ENCODE measurements around the gene TIMMDC1.
"Not testable (repeated sequence)": the region's sequence is repeated elsewhere in the genome, so short reads cannot be mapped to it uniquely, and the experiment has no call there.

Gene TIMMDC1

DNA sequence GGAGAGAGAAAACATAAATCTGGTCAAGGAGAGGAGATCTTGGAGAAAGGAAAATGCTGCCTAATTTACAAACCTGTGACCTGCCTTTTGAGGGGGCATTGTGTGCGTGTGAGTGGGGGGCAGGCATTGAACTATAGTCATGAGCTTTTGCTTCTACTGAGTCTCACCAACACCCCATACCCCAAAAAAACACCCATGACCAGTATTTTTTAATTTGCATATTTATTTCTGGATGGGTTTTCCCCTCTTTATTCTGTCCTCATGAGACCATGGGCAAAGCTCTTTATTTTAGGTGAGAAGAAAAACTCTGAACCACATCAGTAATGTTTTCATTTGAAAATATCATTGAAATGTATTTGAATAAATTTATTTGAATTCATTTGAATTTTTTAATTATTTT, 40.4 kb downstream of the TIMMDC1 start:
- H3K9ac ChIP-seq (ENCODE audit: low read length in 2 of 2): no peak overlapping the region
- no peaks in the 10 kb centered on the region for H3K36me3 ChIP-seq (ENCODE audit: control insufficient read depth in 2 of 2, insufficient read depth in 2 of 2, low read length in 2 of 2)
- no peaks in the 10 kb centered on the region for H3K27me3 ChIP-seq (ENCODE audit: control insufficient read depth in 1 of 2, insufficient read depth in 2 of 2, low read length in 2 of 2)
- H3K4me1 ChIP-seq (ENCODE audit: control insufficient read depth, insufficient read depth, low read length): no peaks in the 10 kb centered on the region
- no peaks in the 10 kb centered on the region for H3K9me3 ChIP-seq (ENCODE audit: control insufficient read depth in 2 of 2, low read length in 2 of 2)
- no peak overlapping the region for H3K4me3 ChIP-seq (ENCODE audit: low read length in 2 of 2)
- no peak overlapping the region for H3K27ac ChIP-seq (ENCODE audit: low read length)

DNA sequence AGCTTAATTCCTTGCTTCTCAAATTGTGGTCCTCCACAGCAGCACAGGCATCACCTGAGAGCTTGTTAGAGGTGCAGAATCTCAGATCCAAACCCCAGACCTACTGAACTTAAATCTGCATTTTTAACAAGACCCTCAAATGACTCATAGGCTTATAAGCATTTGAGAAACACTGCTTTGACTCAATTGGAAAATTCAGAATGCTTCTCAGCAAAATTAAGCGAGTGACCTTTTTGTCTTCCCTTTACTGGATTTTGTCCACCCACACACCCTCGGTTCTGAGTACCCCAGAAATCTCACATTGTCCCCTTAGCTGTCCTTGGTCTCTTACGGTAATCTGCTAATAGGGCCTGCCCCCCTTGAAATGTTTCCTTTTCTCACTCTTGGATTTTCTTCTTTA, 43.2 kb downstream of the TIMMDC1 start:
- Histone ChIP-seq H3K27ac (ENCODE audit: low read length) (no peak overlapping the region), H3K27me3 (ENCODE audit: control insufficient read depth in 1 of 2, insufficient read depth in 2 of 2, low read length in 2 of 2) (no peaks in the 10 kb centered on the region), H3K9ac (ENCODE audit: low read length in 2 of 2) (no peak overlapping the region), H3K4me3 (ENCODE audit: low read length in 2 of 2) (no peak overlapping the region), H3K4me1 (ENCODE audit: control insufficient read depth, insufficient read depth, low read length) (no peaks in the 10 kb centered on the region), H3K9me3 (ENCODE audit: control insufficient read depth in 2 of 2, low read length in 2 of 2) (no peaks in the 10 kb centered on the region), H3K36me3 (ENCODE audit: control insufficient read depth in 2 of 2, insufficient read depth in 2 of 2, low read length in 2 of 2) (no peaks in the 10 kb centered on the region)

DNA sequence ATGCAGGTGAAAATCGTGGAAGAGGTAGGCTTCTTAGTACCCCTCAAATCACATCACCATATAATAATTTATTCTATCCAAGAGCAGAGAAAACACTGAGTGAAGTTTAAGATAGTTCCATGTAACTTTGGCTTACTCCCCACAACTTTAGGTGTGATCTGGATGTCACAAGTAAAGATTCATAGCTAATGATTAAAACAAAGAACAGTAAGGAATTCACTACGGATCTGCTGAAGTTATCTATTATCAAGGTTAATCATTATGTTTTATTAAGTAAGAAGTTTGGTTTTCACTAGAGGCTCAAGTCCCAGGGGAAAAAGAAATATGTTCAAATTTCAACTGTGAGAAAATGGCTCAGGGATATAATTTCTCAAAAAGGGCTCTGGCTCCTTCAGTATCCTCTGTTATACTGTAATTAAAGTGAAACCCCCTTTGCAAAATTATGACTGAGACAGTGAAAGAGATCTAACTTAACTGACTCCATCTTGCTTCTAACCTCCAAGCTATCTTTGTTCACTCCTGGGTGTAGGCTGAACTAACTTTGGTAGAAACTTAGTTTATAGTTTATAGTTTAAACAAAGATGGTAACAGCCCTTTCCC, 43.9 kb downstream of the TIMMDC1 start:
- Histone ChIP-seq H3K4me3 (ENCODE audit: low read length in 2 of 2) (no peak overlapping the region), H3K9ac (ENCODE audit: low read length in 2 of 2) (no peak overlapping the region), H3K36me3 (ENCODE audit: control insufficient read depth in 2 of 2, insufficient read depth in 2 of 2, low read length in 2 of 2) (no peaks in the 10 kb centered on the region), H3K9me3 (ENCODE audit: control insufficient read depth in 2 of 2, low read length in 2 of 2) (no peaks in the 10 kb centered on the region), H3K27ac (ENCODE audit: low read length) (no peak overlapping the region), H3K4me1 (ENCODE audit: control insufficient read depth, insufficient read depth, low read length) (no peaks in the 10 kb centered on the region), H3K27me3 (ENCODE audit: control insufficient read depth in 1 of 2, insufficient read depth in 2 of 2, low read length in 2 of 2) (no peaks in the 10 kb centered on the region)

DNA sequence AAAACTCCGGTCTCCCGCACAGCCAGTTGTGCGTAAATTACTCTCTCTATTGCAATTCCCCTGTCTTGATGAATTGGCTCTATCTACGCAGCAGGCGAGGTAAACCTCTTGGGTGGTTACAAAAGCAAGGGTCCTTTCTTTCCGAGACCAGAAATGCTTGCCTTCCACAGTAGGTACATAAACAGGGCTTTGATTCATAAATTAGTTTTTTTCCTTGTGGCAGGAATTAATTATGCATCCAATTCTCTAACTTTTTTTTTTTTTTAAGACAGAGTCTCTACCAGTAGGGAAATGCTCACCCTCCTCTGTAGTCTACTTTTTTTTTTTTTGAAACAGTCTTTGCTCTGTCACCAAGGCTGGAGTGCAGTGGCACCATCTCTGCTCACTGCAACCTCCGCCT, 44.8 kb downstream of the TIMMDC1 start:
- no peaks in the 10 kb centered on the region for H3K4me1 ChIP-seq (ENCODE audit: control insufficient read depth, insufficient read depth, low read length)
- no peak overlapping the region for H3K9ac ChIP-seq (ENCODE audit: low read length in 2 of 2)
- no peaks in the 10 kb centered on the region for H3K27me3 ChIP-seq (ENCODE audit: control insufficient read depth in 1 of 2, insufficient read depth in 2 of 2, low read length in 2 of 2)
- no peaks in the 10 kb centered on the region for H3K9me3 ChIP-seq (ENCODE audit: control insufficient read depth in 2 of 2, low read length in 2 of 2)
- H3K36me3 ChIP-seq (ENCODE audit: control insufficient read depth in 2 of 2, insufficient read depth in 2 of 2, low read length in 2 of 2): no peaks in the 10 kb centered on the region
- H3K4me3 ChIP-seq (ENCODE audit: low read length in 2 of 2): no peak overlapping the region
- H3K27ac ChIP-seq (ENCODE audit: low read length): no peak overlapping the region

- Histone ChIP-seq H3K9me3 (ENCODE audit: control insufficient read depth in 2 of 2, low read length in 2 of 2) (no peaks in the 10 kb centered on the region), H3K27me3 (ENCODE audit: control insufficient read depth in 1 of 2, insufficient read depth in 2 of 2, low read length in 2 of 2) (no peaks in the 10 kb centered on the region), H3K4me3 (ENCODE audit: low read length in 2 of 2) (no peak overlapping the region), H3K9ac (ENCODE audit: low read length in 2 of 2) (no peak overlapping the region), H3K36me3 (ENCODE audit: control insufficient read depth in 2 of 2, insufficient read depth in 2 of 2, low read length in 2 of 2) (no peaks in the 10 kb centered on the region), H3K4me1 (ENCODE audit: control insufficient read depth, insufficient read depth, low read length) (no peaks in the 10 kb centered on the region), H3K27ac (ENCODE audit: low read length) (no peak overlapping the region)
Observed at GRCh38 chr3:119547227-119547626, 48.9 kb downstream of the TIMMDC1 start.

GRCh38 chr3:119548341-119548740, 50.0 kb downstream of the TIMMDC1 start:
- no peaks in the 10 kb centered on the region for H3K9me3 ChIP-seq (ENCODE audit: control insufficient read depth in 2 of 2, low read length in 2 of 2)
- H3K27ac ChIP-seq (ENCODE audit: low read length): no peak overlapping the region
- no peaks in the 10 kb centered on the region for H3K4me1 ChIP-seq (ENCODE audit: control insufficient read depth, insufficient read depth, low read length)
- no peaks in the 10 kb centered on the region for H3K36me3 ChIP-seq (ENCODE audit: control insufficient read depth in 2 of 2, insufficient read depth in 2 of 2, low read length in 2 of 2)
- no peak overlapping the region for H3K4me3 ChIP-seq (ENCODE audit: low read length in 2 of 2)
- H3K27me3 ChIP-seq (ENCODE audit: control insufficient read depth in 1 of 2, insufficient read depth in 2 of 2, low read length in 2 of 2): no peaks in the 10 kb centered on the region
- no peak overlapping the region for H3K9ac ChIP-seq (ENCODE audit: low read length in 2 of 2)

DNA sequence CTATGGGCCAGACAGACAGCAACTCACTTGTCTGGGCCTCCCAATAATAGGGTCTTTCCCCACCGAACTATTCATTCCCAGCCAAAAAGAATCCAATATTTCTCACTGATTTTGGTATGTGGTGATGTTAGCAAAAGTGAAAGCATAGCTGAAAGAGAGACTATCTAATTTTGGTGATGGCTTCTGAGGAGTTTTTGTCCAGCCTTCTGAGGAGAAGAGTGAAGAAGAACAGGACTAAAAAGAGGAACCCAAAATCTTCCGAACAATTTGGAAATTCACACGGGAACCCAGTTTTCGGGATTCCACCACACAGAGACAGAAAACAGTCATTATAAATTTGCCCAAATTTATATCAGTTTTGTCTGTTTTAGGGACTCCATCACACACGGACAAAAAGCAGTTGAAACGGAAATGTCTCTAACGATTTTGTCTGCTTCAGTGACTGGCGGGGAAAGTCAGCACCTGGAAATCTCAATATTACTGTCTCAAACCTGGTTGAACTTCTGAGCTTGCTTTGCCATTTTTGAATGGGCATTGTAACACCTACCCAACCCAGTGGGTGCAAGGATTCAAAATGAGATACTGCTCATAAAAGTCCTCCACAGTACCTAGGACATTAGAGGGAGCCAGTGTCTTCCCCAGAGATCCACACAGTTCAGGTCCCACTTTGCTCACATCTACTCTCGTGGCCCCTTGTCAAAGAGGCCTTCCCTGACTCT, 52.0 kb downstream of the TIMMDC1 start:
- Histone ChIP-seq H3K9ac (ENCODE audit: low read length in 2 of 2) (no peak overlapping the region), H3K4me1 (ENCODE audit: control insufficient read depth, insufficient read depth, low read length) (no peaks in the 10 kb centered on the region), H3K27ac (ENCODE audit: low read length) (no peak overlapping the region), H3K9me3 (ENCODE audit: control insufficient read depth in 2 of 2, low read length in 2 of 2) (no peaks in the 10 kb centered on the region), H3K4me3 (ENCODE audit: low read length in 2 of 2) (no peak overlapping the region), H3K27me3 (ENCODE audit: control insufficient read depth in 1 of 2, insufficient read depth in 2 of 2, low read length in 2 of 2) (no peaks in the 10 kb centered on the region), H3K36me3 (ENCODE audit: control insufficient read depth in 2 of 2, insufficient read depth in 2 of 2, low read length in 2 of 2) (no peaks in the 10 kb centered on the region)

- Histone ChIP-seq H3K9me3 (ENCODE audit: control insufficient read depth in 2 of 2, low read length in 2 of 2) (no peaks in the 10 kb centered on the region), H3K4me1 (ENCODE audit: control insufficient read depth, insufficient read depth, low read length) (no peaks in the 10 kb centered on the region), H3K4me3 (ENCODE audit: low read length in 2 of 2) (no peak overlapping the region), H3K27ac (ENCODE audit: low read length) (no peak overlapping the region), H3K27me3 (ENCODE audit: control insufficient read depth in 1 of 2, insufficient read depth in 2 of 2, low read length in 2 of 2) (no peaks in the 10 kb centered on the region), H3K36me3 (ENCODE audit: control insufficient read depth in 2 of 2, insufficient read depth in 2 of 2, low read length in 2 of 2) (no peaks in the 10 kb centered on the region), H3K9ac (ENCODE audit: low read length in 2 of 2) (no peak overlapping the region)
Observed at GRCh38 chr3:119551598-119551997, 53.3 kb downstream of the TIMMDC1 start.

GRCh38 chr3:119552928-119553327, 54.6 kb downstream of the TIMMDC1 start:
- not testable (repeated sequence) for H3K4me3 ChIP-seq (ENCODE audit: low read length in 2 of 2); H3K9me3 ChIP-seq (ENCODE audit: control insufficient read depth in 2 of 2, low read length in 2 of 2); H3K4me1 ChIP-seq (ENCODE audit: control insufficient read depth, insufficient read depth, low read length); H3K36me3 ChIP-seq (ENCODE audit: control insufficient read depth in 2 of 2, insufficient read depth in 2 of 2, low read length in 2 of 2); H3K9ac ChIP-seq (ENCODE audit: low read length in 2 of 2); H3K27me3 ChIP-seq (ENCODE audit: control insufficient read depth in 1 of 2, insufficient read depth in 2 of 2, low read length in 2 of 2); H3K27ac ChIP-seq (ENCODE audit: low read length)

GRCh38 chr3:119553823-119554415, 55.6 kb downstream of the TIMMDC1 start:
- Histone ChIP-seq H3K36me3 (ENCODE audit: control insufficient read depth in 2 of 2, insufficient read depth in 2 of 2, low read length in 2 of 2) (no peaks in the 10 kb centered on the region), H3K27ac (ENCODE audit: low read length) (no peak overlapping the region)

DNA sequence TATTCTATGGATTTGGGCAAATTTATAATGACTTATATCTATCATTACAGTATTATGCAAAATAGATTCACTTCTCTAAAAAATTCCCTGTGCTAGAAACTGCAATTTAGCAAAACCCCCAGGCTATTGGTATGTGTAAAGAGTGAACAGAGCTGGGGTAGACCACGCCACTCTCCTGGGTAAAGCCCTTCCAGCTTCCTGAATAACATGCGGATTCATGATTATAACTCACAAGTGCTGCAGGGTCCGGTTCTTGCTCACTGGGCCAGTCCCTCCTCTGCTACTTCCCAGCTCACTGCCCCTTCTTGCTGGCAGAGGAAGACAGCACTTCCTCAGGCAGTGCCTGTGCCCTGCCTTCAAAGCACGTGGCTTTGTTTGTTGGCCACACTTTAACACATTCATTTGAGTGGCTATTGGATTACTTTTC, 57.0 kb downstream of the TIMMDC1 start:
- H3K27ac ChIP-seq (ENCODE audit: low read length): no peak overlapping the region
- H3K9ac ChIP-seq (ENCODE audit: low read length in 2 of 2): no peak overlapping the region
- no peaks in the 10 kb centered on the region for H3K9me3 ChIP-seq (ENCODE audit: control insufficient read depth in 2 of 2, low read length in 2 of 2)
- no peaks in the 10 kb centered on the region for H3K36me3 ChIP-seq (ENCODE audit: control insufficient read depth in 2 of 2, insufficient read depth in 2 of 2, low read length in 2 of 2)
- H3K4me1 ChIP-seq (ENCODE audit: control insufficient read depth, insufficient read depth, low read length): no peaks in the 10 kb centered on the region
- H3K4me3 ChIP-seq (ENCODE audit: low read length in 2 of 2): no peak overlapping the region
- H3K27me3 ChIP-seq (ENCODE audit: control insufficient read depth in 1 of 2, insufficient read depth in 2 of 2, low read length in 2 of 2): no peaks in the 10 kb centered on the region

More at GRCh38 chr3:119553823-119554415, 55.6 kb downstream of the TIMMDC1 start:
- Histone ChIP-seq H3K4me3 (ENCODE audit: low read length in 2 of 2) (no peak overlapping the region), H3K27me3 (ENCODE audit: control insufficient read depth in 1 of 2, insufficient read depth in 2 of 2, low read length in 2 of 2) (no peaks in the 10 kb centered on the region), H3K9me3 (ENCODE audit: control insufficient read depth in 2 of 2, low read length in 2 of 2) (no peaks in the 10 kb centered on the region), H3K9ac (ENCODE audit: low read length in 2 of 2) (no peak overlapping the region), H3K4me1 (ENCODE audit: control insufficient read depth, insufficient read depth, low read length) (no peaks in the 10 kb centered on the region)
